Mesothelial cell of epicardium (in vitro differentiated cells): ENCODE results near the gene TMPRSS13. TPM values are rescaled to one million over a fixed set of nuclear protein-coding genes. Genes with fewer than 3 reads are reported as not detected.

ENCODE experiments used
- DNase-seq, 2 experiments: peaks; one replicate each; pipeline ENCODE4 v3.0.0; 2021; ENCODE audit warnings: low spot score in 2 of 2; ENCODE audit not compliant: unreplicated experiment in 2 of 2
- H3K27ac Mint-ChIP-seq: 2 replicates; pipeline ENCODE4 v1.8.0; 2021; ENCODE audit warnings: mixed read lengths
- H3K27me3 Mint-ChIP-seq: 2 replicates; pipeline ENCODE4 v1.8.0; 2021; ENCODE audit warnings: low read depth, mixed read lengths
- H3K36me3 Mint-ChIP-seq: 2 replicates; pipeline ENCODE4 v1.8.0; 2021; ENCODE audit warnings: mixed read lengths
- H3K4me1 Mint-ChIP-seq: 2 replicates; pipeline ENCODE4 v1.8.0; 2021; ENCODE audit warnings: mixed read lengths
- H3K4me3 Mint-ChIP-seq: 2 replicates; pipeline ENCODE4 v1.8.0; 2021; ENCODE audit warnings: mild to moderate bottlenecking, moderate library complexity, mixed read lengths
- H3K9me3 Mint-ChIP-seq: 2 replicates; pipeline ENCODE4 v1.8.0; 2021; ENCODE audit warnings: mixed read lengths
- total RNA-seq: library from RNA; stranded (reverse); gene quantifications from 3 replicates; pipeline ENCODE4 v1.2.1, GENCODE V29; 2021
- TF ChIP-seq, protein P1 (sequence below): fragments of 200-600 bp; sonication (generic); IDR thresholded peaks from one replicate; pipeline ENCODE4 v1.5.0; 2021; ENCODE audit warnings: antibody characterized with exemption; ENCODE audit not compliant: unreplicated experiment

TMPRSS13 gene
- total RNA-seq, 1 donor from 2014 or later: 10.4 TPM

DNA sequence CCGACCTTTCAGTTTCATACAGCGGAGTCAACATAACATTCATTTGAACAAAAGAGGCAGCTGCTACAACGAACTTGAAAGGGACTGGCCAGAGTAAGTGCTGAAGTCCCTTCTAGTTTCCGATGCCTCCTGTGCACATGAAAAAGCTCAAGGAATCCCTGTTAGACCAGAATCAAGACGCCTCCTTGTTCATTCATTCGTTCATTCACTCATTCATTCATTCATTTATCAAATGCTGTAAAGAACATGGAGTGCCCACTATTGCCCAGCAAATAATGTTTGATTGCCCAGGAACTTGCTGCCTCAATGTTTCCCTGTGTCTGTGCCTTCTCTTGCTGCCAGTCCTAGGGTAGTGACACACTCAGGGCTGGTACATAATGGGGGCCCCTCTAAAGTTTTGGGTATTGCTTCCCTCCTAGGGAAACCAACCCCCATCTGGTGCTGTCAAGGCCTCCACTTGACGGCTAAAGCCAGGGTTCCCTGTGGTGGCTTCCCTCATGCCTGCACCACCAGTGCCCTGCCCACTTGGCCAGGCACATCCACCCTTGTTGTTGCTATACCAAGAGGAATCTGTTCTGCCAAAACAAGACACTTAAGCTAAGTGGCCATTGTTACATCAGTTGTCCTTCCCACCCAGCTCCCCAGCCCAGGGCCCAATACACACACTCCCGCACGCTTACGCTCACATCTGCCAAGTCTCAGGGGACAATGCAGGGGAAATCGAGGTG is 3.8 kb downstream of the TMPRSS13 start:
- no peaks in the 10 kb centered on the region for H3K27me3 Mint-ChIP-seq
- no peak overlapping the region for H3K4me3 Mint-ChIP-seq
- H3K9me3 Mint-ChIP-seq: no peaks in the 10 kb centered on the region
- H3K27ac Mint-ChIP-seq: no peak overlapping the region
- H3K36me3 Mint-ChIP-seq: no peaks in the 10 kb centered on the region
- no peak for DNase-seq
- H3K4me1 Mint-ChIP-seq: peaks cover 31% of the 10 kb centered on the region
- TF ChIP-seq, protein P1, sequence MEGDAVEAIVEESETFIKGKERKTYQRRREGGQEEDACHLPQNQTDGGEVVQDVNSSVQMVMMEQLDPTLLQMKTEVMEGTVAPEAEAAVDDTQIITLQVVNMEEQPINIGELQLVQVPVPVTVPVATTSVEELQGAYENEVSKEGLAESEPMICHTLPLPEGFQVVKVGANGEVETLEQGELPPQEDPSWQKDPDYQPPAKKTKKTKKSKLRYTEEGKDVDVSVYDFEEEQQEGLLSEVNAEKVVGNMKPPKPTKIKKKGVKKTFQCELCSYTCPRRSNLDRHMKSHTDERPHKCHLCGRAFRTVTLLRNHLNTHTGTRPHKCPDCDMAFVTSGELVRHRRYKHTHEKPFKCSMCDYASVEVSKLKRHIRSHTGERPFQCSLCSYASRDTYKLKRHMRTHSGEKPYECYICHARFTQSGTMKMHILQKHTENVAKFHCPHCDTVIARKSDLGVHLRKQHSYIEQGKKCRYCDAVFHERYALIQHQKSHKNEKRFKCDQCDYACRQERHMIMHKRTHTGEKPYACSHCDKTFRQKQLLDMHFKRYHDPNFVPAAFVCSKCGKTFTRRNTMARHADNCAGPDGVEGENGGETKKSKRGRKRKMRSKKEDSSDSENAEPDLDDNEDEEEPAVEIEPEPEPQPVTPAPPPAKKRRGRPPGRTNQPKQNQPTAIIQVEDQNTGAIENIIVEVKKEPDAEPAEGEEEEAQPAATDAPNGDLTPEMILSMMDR: no peak

DNA sequence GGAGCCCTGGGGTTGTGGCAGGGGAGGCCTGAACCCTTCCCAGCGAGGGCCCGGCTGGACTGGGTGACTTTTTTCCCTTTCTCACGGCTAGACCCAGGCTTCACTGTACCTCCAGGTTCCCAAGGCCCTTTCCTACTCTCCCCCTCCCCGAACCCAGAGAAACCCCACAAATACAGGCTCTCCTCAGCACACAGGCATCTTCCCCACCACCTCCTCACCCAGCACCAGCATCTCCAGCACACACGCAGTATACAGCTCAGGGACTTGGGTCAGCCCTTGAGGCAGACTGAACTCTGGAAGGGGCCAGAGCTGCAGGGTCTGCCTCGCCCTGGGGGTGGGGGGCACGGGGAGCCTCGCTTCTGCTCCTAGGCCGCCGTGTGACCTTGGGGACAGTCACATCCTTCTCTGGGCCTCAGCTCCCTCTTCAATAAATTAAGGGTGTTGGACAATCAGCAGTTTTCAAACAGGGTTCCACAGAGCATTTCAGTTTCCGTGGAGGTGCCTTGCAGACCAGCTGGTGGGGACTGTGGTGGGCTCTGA is 4.5 kb downstream of the TMPRSS13 start:
- Mint-ChIP-seq H3K4me3 (no peak overlapping the region), H3K9me3 (no peaks in the 10 kb centered on the region), H3K36me3 (no peaks in the 10 kb centered on the region), H3K27ac (no peak overlapping the region), H3K4me1 (peaks cover 24% of the 10 kb centered on the region), H3K27me3 (no peaks in the 10 kb centered on the region)
- no peak for DNase-seq
- TF ChIP-seq, protein P1: no peak

DNA sequence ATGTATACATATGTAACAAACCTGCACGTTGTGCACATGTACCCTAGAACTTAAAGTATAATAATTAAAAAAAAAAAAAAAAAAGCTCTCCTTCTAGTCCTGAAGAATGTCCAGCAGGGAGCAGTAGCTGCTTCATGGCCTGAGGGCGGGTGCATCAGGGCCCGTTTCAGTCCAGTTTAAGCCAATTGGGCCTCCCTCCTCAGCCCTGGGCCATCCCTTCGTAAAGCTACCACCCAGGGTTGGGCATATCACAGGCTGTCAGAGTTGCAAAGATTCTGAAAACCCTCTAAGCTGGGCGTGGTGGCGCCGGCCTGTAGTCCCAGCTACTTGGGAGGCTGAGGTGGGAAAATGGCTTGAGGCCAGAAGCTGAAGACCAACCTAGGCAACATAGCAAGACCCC is 5.4 kb downstream of the TMPRSS13 start:
- Mint-ChIP-seq H3K4me1 (peaks cover 15% of the 10 kb centered on the region), H3K36me3 (no peaks in the 10 kb centered on the region), H3K4me3 (no peak overlapping the region), H3K27ac (no peak overlapping the region), H3K9me3 (no peaks in the 10 kb centered on the region), H3K27me3 (no peaks in the 10 kb centered on the region)
- DNase-seq: no peak
- TF ChIP-seq, protein P1: no peak

DNA sequence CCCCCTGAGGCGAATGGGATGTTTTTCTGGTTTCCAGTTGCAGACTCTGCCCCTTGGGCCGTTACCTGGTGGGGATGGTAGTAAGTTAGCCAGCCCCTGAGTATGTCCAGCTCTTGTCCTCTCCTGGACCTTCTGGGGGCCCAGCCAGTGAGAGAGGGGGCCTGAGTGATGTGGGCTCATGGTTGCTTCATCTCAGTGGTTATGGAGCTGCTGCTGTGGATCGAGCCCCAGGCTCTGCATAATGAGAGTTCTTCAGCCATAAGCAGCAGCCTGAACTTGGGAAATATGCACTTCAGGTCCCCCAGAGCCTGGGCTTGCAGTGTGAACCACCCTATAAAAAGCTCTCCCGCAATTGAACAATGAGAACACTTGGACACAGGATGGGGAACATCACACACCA is 5.9 kb downstream of the TMPRSS13 start:
- H3K9me3 Mint-ChIP-seq: no peaks in the 10 kb centered on the region
- TF ChIP-seq, protein P1: no peak
- H3K36me3 Mint-ChIP-seq: no peaks in the 10 kb centered on the region
- H3K4me1 Mint-ChIP-seq: peaks cover 10% of the 10 kb centered on the region
- H3K4me3 Mint-ChIP-seq: no peak overlapping the region
- H3K27ac Mint-ChIP-seq: no peak overlapping the region
- no peaks in the 10 kb centered on the region for H3K27me3 Mint-ChIP-seq
- DNase-seq: no peak

DNA sequence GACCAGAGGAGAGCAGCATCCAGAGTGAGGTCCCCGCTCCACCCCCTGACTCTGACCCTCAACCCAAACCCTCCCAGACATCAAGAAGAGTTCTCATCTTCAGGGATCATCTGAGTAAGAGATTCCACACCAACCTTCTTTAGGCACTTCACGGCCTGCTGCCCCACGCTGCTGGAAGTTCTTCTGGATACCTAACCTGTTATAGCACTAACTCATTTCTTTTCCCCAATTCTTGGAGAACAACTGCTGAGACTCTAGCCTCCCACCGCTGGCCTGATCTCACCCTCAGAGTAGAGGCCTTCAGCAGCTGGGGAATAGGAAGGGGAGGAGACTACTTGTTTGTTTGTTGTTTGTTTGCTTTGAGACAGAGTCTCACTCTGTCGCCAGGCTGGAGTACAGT is 7.3 kb downstream of the TMPRSS13 start:
- Mint-ChIP-seq H3K36me3 (no peaks in the 10 kb centered on the region), H3K27me3 (no peaks in the 10 kb centered on the region), H3K4me1 (peaks cover 6% of the 10 kb centered on the region), H3K27ac (no peak overlapping the region), H3K9me3 (no peaks in the 10 kb centered on the region), H3K4me3 (no peak overlapping the region)
- TF ChIP-seq, protein P1: no peak
- DNase-seq: no peak
